BLaER1 treated with 17β-estradiol and CSF1 and Interleukin-3, amounts not matched to agents 10 nM and 100 nM (cell line): Measurements from ENCODE around the gene LYPD6.

Experiments used
- H3K27ac ChIP-seq, 11 experiments: shearing (Covaris generic); formaldehyde crosslinking; 2 replicates each; pipeline ENCODE4 v1.8.1; 2022
- H3K27me3 ChIP-seq, 11 experiments: shearing (Covaris generic); formaldehyde crosslinking; 2 replicates each; pipeline ENCODE4 v1.8.1; 2022
- H3K36me3 ChIP-seq, 11 experiments: shearing (Covaris generic); formaldehyde crosslinking; 2 replicates each; pipeline ENCODE4 v1.8.1; 2022
- H3K4me1 ChIP-seq, 10 experiments: shearing (Covaris generic); formaldehyde crosslinking; 2 replicates each; pipeline ENCODE4 v1.8.1; 2022
- H3K4me2 ChIP-seq, 11 experiments: shearing (Covaris generic); formaldehyde crosslinking; 2 replicates each; pipeline ENCODE4 v1.8.1; 2022
- H3K4me3 ChIP-seq, 10 experiments: shearing (Covaris generic); formaldehyde crosslinking; 2 replicates each; pipeline ENCODE4 v1.8.1; 2022
- H3K9ac ChIP-seq, 11 experiments: shearing (Covaris generic); formaldehyde crosslinking; 2 replicates each; pipeline ENCODE4 v1.8.1; 2022
- H3K9me3 ChIP-seq, 11 experiments: shearing (Covaris generic); formaldehyde crosslinking; replicated peaks in 1 of 11; 2 replicates each; pipeline ENCODE4 v1.8.1; 2022
- H4K20me1 ChIP-seq, 11 experiments: shearing (Covaris generic); formaldehyde crosslinking; 2 replicates each; pipeline ENCODE4 v1.8.1; 2022
- Cebpa-rat ChIP-seq, 11 experiments: shearing (Covaris generic); IDR thresholded peaks; 2 replicates each; pipeline ENCODE4 v1.8.1; 2022

LYPD6 gene

GRCh38 chr2:149388120-149388816 lies 57.9 kb downstream of the LYPD6 start:
- Histone ChIP-seq H3K27ac (no peak overlapping the region), H3K4me1 (no peaks in the 10 kb centered on the region), H3K9me3 (no peaks in the 10 kb centered on the region), H3K27me3 (no peaks in the 10 kb centered on the region), H3K4me2 (no peak overlapping the region), H4K20me1 (no peaks in the 10 kb centered on the region), H3K9ac (no peak overlapping the region), H3K4me3 (no peak overlapping the region), H3K36me3 (no peaks in the 10 kb centered on the region)
- TF ChIP-seq Cebpa-rat (IDR thresholded peaks at IDR 0.05) = no peak

DNA sequence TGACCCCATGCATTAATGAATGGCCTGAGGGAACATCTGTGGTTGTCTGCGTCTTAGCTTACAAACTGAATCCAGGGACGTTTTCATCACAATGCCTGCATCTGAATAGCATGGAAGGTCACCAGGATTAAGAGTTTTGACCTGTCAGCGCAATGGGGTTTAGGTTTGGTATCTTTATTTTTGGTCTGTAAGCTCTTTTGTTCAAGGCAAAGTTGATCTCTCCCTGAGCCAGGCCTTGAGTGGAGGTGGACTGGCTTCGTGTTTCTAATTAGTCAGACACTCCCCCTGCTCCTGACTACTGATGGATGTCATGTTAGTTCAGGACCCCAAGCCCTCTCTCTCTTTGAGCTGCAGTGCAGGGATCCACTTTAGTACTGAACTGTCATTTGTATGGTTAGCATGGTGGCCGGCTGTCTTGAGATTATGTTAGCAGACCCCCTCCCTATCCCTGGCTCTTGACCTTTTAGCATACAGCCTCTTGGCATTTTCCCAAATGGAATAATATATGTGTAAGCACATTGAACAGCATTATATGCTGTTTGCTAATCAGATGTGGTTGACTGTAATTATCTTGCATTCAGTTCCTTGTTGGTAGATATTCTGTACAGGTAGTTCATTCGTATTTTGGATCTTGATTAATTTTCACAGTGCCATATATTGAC lies 59.2 kb downstream of the LYPD6 start:
- Histone ChIP-seq H3K9me3 (no peaks in the 10 kb centered on the region), H3K4me1 (no peaks in the 10 kb centered on the region), H3K4me2 (no peak overlapping the region), H4K20me1 (no peaks in the 10 kb centered on the region), H3K4me3 (no peak overlapping the region), H3K36me3 (no peaks in the 10 kb centered on the region), H3K27me3 (no peaks in the 10 kb centered on the region), H3K27ac (no peak overlapping the region), H3K9ac (no peak overlapping the region)
- TF ChIP-seq Cebpa-rat (IDR thresholded peaks at IDR 0.05) = no peak

DNA sequence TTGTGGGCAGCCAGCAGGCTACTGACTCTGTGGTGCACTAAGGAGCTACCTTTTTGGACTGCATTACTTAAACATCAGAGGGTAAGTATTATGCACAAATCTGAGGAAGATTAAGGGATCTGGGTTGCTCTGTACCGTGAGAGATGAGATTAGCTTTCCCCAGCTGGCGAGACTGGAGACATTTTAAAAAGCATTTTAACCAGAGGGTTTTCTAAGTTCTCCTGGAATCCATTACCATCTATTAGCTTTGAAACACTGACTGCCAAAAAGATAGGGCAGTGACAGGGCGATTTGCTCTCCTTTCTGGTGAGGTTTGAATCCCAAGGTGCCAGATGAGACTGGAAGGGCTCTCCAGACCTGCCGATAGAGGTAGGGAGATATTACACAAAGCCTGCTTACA lies 63.2 kb downstream of the LYPD6 start:
- no peaks in the 10 kb centered on the region for H3K9me3 ChIP-seq
- no peaks in the 10 kb centered on the region for H3K36me3 ChIP-seq
- H3K4me1 ChIP-seq = no peaks in the 10 kb centered on the region
- no peak overlapping the region for H3K9ac ChIP-seq
- no peak overlapping the region for H3K4me3 ChIP-seq
- no peaks in the 10 kb centered on the region for H4K20me1 ChIP-seq
- TF ChIP-seq Cebpa-rat (IDR thresholded peaks at IDR 0.05) = no peak
- H3K27me3 ChIP-seq = no peaks in the 10 kb centered on the region
- H3K27ac ChIP-seq = no peak overlapping the region
- no peak overlapping the region for H3K4me2 ChIP-seq

DNA sequence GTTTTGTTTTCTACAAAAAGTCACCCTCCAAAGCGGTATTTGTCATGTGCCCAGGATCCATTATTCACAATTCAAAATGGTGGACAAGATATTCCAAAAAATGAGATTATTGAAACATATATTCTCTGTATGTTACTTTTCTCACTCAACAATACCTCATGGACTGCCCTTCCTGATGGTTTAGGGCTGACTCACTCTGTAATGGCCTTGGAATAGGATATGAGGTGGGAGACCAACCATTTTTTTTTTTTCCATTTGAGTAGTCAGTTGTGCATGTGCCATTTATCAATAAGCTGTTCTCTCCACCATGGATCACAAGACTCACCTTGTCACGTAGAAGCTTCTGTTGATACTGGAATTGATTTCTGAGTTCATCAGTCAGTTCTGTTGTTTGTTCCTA lies 64.5 kb downstream of the LYPD6 start:
- Histone ChIP-seq H3K9me3 (no peaks in the 10 kb centered on the region), H3K36me3 (no peaks in the 10 kb centered on the region), H3K4me3 (no peak overlapping the region), H3K27me3 (no peaks in the 10 kb centered on the region), H3K4me2 (no peak overlapping the region), H3K4me1 (no peaks in the 10 kb centered on the region), H4K20me1 (no peaks in the 10 kb centered on the region), H3K27ac (no peak overlapping the region), H3K9ac (no peak overlapping the region)
- TF ChIP-seq Cebpa-rat (IDR thresholded peaks at IDR 0.05) = no peak

DNA sequence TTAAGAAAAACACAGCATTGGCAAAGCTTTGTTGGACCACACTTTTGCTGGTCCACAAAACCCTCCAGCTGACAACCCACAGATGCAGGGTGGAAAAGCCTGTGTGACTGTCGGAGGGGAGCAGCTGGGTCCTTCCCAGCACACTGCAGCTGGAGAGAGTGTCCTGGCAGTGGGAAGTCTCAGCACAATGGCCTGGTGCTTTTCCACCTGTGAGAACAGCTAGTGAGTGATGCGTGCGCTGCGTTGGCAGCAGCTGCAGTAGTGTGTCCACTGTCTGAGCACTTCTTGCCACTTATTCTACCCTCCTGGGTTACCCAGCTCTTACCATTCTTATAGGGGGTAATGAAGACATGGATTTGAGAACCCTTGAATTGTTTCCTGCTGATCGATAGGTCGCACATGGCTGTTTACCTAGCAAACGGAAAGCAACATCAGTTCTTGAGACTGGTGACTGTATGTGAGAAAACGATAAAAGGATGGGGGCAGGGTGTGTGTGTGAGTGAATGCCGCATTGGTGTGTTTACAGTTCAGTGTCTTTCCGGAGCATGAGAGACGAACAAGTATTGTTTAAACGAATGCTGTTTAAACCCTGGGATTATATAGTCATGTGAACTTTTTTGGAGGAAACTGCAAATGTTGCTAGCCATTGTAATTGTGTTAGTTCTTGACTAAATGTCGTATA lies 69.7 kb downstream of the LYPD6 start:
- Histone ChIP-seq H3K36me3 (no peaks in the 10 kb centered on the region), H3K4me1 (no peaks in the 10 kb centered on the region), H4K20me1 (no peaks in the 10 kb centered on the region), H3K4me3 (no peak overlapping the region), H3K4me2 (no peak overlapping the region), H3K9me3 (peaks cover 0 to 4% (median 0%) of the 10 kb centered on the region in 11 experiments; a peak in 2 of 22 replicates), H3K9ac (no peak overlapping the region), H3K27me3 (no peaks in the 10 kb centered on the region), H3K27ac (no peak overlapping the region)
- no peak for TF ChIP-seq Cebpa-rat (IDR thresholded peaks at IDR 0.05)

- no peaks in the 10 kb centered on the region for H3K27me3 ChIP-seq
- no peak overlapping the region for H3K4me2 ChIP-seq
- H3K9me3 ChIP-seq = peaks cover 0 to 4% (median 0%) of the 10 kb centered on the region in 11 experiments; a peak in 2 of 22 replicates
- no peak overlapping the region for H3K4me3 ChIP-seq
- no peak overlapping the region for H3K27ac ChIP-seq
- TF ChIP-seq Cebpa-rat (IDR thresholded peaks at IDR 0.05) = no peak
- H3K4me1 ChIP-seq = no peaks in the 10 kb centered on the region
- no peaks in the 10 kb centered on the region for H3K36me3 ChIP-seq
- H4K20me1 ChIP-seq = no peaks in the 10 kb centered on the region
- no peak overlapping the region for H3K9ac ChIP-seq
These were observed 70.6 kb downstream of the LYPD6 start for GRCh38 chr2:149400997-149401396.

DNA sequence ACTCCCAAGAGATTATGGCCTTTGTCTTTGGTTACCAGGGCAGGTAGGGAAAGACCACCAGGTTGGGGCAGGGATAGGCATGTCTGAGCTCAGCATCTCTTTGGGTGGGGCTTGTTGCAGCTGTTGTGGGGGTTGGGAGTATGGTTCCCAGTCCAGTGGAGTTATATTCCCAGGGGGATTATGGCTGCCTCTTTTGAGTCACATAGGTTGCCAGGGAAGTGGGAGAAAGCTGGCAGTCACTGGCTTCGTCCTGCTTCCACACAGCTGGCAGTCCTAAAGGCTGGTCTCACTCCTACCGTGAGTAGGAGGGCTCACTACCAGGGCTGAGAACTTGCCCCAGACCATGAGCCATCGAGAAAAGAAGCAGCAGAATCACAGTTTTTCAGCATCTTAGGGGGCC lies 79.1 kb downstream of the LYPD6 start:
- H4K20me1 ChIP-seq = no peaks in the 10 kb centered on the region
- H3K4me3 ChIP-seq = no peak overlapping the region
- no peaks in the 10 kb centered on the region for H3K36me3 ChIP-seq
- no peaks in the 10 kb centered on the region for H3K4me1 ChIP-seq
- no peak overlapping the region for H3K9ac ChIP-seq
- H3K9me3 ChIP-seq = 0 out of 22 replicates have a peak, but pooled peaks cover 0 to 3% (median 0%) of the 10 kb centered on the region in 11 experiments
- TF ChIP-seq Cebpa-rat (IDR thresholded peaks at IDR 0.05) = no peak
- H3K27me3 ChIP-seq = no peaks in the 10 kb centered on the region
- no peak overlapping the region for H3K27ac ChIP-seq
- no peak overlapping the region for H3K4me2 ChIP-seq

DNA sequence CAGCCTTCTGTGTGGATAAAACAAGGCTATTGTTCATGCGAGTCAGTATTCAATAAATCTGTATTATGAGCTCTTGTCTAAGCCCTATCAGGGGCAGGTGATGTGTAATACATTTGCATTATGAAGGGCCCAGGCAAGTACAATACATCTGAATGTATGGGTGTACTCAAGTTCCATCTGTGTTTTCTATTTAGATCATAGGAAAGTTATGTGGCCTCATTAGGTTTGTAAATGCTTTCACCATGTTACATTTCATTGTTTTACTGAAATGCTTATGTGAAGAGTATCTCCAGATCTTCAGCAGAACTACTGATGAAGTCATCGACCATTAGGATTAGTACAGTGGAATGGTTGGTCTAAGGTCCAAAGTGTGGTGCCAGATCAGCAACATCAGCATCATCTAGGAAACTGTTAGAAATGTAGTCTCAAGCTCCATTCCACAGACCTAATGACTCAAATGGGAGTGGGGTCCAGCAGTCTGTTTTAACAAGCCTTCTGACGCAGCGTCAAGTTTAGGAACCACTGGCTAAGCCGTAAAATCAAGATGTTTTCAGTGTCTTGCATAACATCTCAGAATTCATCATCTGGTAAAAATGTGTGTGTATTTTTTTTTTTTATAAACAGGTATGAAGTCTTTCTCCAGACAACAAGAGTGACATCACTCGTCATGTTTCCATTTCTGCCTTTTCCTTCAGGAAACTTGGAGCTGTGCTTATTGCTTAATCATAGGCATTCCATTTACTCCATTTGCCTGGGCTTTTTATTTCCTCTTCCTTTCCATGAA lies 80.5 kb downstream of the LYPD6 start:
- H3K4me2 ChIP-seq = no peak overlapping the region
- TF ChIP-seq Cebpa-rat (IDR thresholded peaks at IDR 0.05) = no peak
- 0 out of 22 replicates have a peak, but pooled peaks cover 0 to 3% (median 0%) of the 10 kb centered on the region in 11 experiments for H3K9me3 ChIP-seq
- no peak overlapping the region for H3K4me3 ChIP-seq
- no peaks in the 10 kb centered on the region for H3K36me3 ChIP-seq
- no peak overlapping the region for H3K27ac ChIP-seq
- H3K9ac ChIP-seq = no peak overlapping the region
- H3K27me3 ChIP-seq = no peaks in the 10 kb centered on the region
- H3K4me1 ChIP-seq = no peaks in the 10 kb centered on the region
- no peaks in the 10 kb centered on the region for H4K20me1 ChIP-seq

DNA sequence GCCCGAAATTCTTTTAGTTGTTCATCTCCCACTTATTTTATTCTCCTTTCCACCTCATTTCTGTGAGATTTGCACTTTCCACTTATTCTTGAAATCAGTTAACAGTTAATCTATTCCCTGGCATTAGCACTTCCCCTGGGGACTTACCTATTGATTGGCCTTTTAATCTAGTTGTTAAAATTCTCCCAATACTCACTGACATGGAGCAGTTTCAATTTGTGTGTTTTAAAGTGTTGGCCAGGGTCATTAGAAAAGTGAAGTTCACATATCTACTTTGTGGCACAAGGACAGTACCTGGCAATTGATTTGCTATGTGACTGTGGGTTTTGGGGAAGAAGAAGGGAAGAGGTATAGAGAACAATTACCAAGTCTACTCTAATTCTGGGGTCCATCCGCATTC lies 83.1 kb downstream of the LYPD6 start:
- no peak for TF ChIP-seq Cebpa-rat (IDR thresholded peaks at IDR 0.05)
- no peak overlapping the region for H3K9ac ChIP-seq

More for the DNA sequence above, 83.1 kb downstream of the LYPD6 start:
- no peak overlapping the region for H3K4me2 ChIP-seq
- H3K9me3 ChIP-seq = 0 out of 22 replicates have a peak, but pooled peaks cover 0 to 3% (median 0%) of the 10 kb centered on the region in 11 experiments
- no peak overlapping the region for H3K27ac ChIP-seq
- H3K4me1 ChIP-seq = peaks cover 0 to 7% (median 0%) of the 10 kb centered on the region in 10 experiments; a peak in 1 of 20 replicates
- no peaks in the 10 kb centered on the region for H3K27me3 ChIP-seq
- H3K4me3 ChIP-seq = no peak overlapping the region
- H4K20me1 ChIP-seq = no peaks in the 10 kb centered on the region
- no peaks in the 10 kb centered on the region for H3K36me3 ChIP-seq
